GM18873 (cell line): ENCODE data around the gene GLB1L2.

ENCODE experiments used
- ATAC-seq: cut with Tn5 transposase; IDR thresholded peaks from one replicate; pipeline ENCODE4 v1.9.1; 2021; ENCODE audit warnings: mild to moderate bottlenecking, moderate library complexity, moderate number of reproducible peaks; ENCODE audit not compliant: unreplicated experiment, low FRiP score

Gene GLB1L2

GRCh38 chr11:134345237-134345550, 13.4 kb downstream of the GLB1L2 start:
- ATAC-seq = no peak

- no peak for ATAC-seq
Observed at GRCh38 chr11:134346101-134346975, 14.6 kb downstream of the GLB1L2 start.

GRCh38 chr11:134346976-134347350, 15.2 kb downstream of the GLB1L2 start:
- ATAC-seq = no peak

GRCh38 chr11:134347441-134347840, 15.7 kb downstream of the GLB1L2 start:
- no peak for ATAC-seq

GRCh38 chr11:134349109-134349801, 17.5 kb downstream of the GLB1L2 start:
- no peak for ATAC-seq

- peak; percentile 15 for ATAC-seq
Observed at GRCh38 chr11:134349802-134350355, 18.1 kb downstream of the GLB1L2 start.

- peak; percentile 54 for ATAC-seq
Observed at GRCh38 chr11:134350381-134350780, 18.6 kb downstream of the GLB1L2 start.

- ATAC-seq = no peak
Observed at GRCh38 chr11:134352111-134352510, 20.3 kb downstream of the GLB1L2 start.

- ATAC-seq = no peak
Observed at GRCh38 chr11:134355136-134355535, 23.3 kb downstream of the GLB1L2 start.

- ATAC-seq = no peak
Observed at GRCh38 chr11:134355656-134356055, 23.9 kb downstream of the GLB1L2 start.

GRCh38 chr11:134356656-134357544, 25.1 kb downstream of the GLB1L2 start:
- ATAC-seq = no peak

GRCh38 chr11:134357545-134357839, 25.7 kb downstream of the GLB1L2 start:
- ATAC-seq = no peak

- ATAC-seq = no peak
Observed at GRCh38 chr11:134358165-134358855, 26.5 kb downstream of the GLB1L2 start.

GRCh38 chr11:134358856-134359490, 27.2 kb downstream of the GLB1L2 start:
- no peak for ATAC-seq

GRCh38 chr11:134359646-134360045, 27.9 kb downstream of the GLB1L2 start:
- no peak for ATAC-seq

- no peak for ATAC-seq
Observed at GRCh38 chr11:134360050-134360835, 28.5 kb downstream of the GLB1L2 start.

- ATAC-seq = no peak
Observed at GRCh38 chr11:134361661-134362060, 29.9 kb downstream of the GLB1L2 start.

GRCh38 chr11:134362192-134362901, 30.6 kb downstream of the GLB1L2 start:
- no peak for ATAC-seq
